NCI-H748 treated with DMSO at 0.1 percent for 48 hours (cell line): Measurements from ENCODE around the gene TBC1D1.

ENCODE experiments used
- DNase-seq: peaks from one replicate; lab custom pipeline; 2025; lab: John Stamatoyannopoulos, UW

The TBC1D1 gene

GRCh38 chr4:38055566-38055965 lies 164.7 kb downstream of the TBC1D1 start:
- DNase-seq: no peak

- no peak for DNase-seq
Measured at GRCh38 chr4:38056011-38056685, 165.3 kb downstream of the TBC1D1 start.

DNA sequence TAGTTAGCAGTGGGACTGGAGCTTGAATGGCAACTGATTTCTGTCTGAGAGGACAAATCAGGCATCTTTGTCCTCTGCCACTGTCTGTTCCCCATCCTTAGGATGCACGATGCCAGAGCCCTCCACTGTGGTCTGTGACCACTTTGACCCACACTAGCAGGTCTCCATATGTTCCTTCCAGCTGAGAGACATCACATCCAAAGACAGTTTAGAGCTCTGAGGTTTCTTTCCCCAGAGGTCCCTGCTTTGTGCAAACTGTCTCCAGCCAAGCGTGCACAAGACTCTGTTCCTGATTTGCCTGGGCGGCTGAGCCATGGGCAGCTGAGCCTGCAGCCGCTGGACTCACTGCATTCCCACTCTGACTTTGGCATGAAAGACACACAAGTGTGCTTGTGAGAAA lies 167.3 kb downstream of the TBC1D1 start:
- DNase-seq: no peak

- no peak for DNase-seq
Measured at GRCh38 chr4:38060829-38061431, 170.0 kb downstream of the TBC1D1 start.

DNA sequence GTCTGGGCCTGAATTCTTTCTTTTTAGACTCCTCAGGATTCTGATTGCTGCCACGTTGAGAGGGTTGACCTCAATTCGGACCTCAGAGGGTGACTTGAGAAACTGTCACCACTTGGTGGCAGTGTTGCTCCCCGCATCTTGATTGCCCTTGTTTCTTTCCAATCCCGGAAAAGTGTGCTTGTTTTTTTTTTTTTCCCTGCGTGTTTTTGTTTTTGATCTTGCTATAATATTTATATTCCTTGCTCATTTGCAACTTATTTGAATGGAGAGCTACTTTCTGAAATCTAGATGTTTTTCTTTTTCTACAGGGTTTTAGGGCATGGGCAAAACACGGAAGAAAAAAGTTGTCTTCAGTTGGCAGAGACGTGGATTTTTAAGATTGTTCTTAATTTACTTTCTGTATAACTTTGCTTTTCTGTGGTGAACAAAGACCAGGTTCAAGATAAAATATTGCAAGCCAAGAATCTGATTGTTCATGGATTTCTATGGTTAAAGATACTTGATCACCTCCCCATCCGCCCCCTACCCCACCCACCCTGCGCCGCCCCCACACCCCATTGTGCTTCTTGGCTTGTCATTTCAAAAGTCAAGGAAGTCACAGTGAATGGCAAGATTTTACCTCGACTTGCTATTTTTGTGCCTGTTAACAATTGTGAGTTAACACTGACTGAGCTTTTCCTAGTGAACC lies 171.3 kb downstream of the TBC1D1 start:
- DNase-seq: peak; percentile 30

DNA sequence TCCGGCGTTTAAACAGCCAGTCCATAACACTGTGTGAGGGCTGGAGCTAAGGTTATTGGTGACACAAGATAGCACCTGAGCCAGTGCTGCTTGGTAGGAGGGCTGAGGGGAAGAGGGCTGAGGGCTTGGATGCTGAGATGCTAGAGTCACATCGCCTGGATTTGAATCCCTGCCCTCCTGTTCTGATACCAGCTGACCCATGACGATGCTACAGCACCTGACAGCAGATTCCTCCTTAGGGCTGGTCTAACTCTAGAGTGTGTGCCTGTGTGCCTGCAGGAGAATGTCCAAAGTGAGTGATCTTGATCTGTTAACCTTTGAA lies 171.9 kb downstream of the TBC1D1 start:
- DNase-seq: no peak

GRCh38 chr4:38065176-38065575 lies 174.3 kb downstream of the TBC1D1 start:
- no peak for DNase-seq

DNA sequence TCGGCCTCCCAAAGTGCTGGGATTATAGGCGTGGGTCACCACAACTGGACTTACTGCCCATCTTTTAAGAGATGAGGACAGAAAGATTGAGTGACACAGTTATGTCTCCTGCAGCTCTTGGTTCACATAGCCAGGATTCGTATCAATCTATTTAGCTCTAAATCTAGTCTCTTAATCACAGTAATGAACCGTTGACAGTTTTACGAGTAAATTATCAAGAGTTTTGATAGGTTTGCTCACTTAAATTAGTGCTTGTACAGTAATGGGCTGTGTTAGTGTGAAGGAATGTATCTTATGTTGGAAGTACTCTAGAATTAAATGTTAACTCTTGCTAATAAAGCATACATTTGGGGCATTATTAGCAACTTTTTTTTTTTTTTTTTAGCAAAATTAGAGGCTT lies 175.0 kb downstream of the TBC1D1 start:
- DNase-seq: no peak

DNA sequence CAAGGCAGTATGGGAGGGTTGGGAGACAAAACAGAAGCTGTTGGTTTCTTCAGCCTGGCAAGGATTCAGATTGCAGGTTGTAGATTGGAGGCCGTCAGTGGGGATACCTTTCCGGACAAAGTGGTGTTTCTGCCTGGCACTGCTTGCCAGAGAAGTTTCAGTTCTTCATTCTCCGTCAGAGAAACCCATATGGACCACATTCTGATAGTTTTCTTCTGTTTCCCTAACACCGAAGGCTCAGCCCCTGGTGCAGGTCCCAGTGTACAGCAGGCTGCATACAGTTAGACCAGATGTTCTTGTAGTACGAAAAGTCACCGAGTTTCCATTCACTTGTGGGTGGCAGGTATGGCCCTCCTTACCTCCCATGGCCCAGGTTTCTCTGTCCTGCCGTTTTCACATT lies 176.6 kb downstream of the TBC1D1 start:
- DNase-seq: no peak

DNA sequence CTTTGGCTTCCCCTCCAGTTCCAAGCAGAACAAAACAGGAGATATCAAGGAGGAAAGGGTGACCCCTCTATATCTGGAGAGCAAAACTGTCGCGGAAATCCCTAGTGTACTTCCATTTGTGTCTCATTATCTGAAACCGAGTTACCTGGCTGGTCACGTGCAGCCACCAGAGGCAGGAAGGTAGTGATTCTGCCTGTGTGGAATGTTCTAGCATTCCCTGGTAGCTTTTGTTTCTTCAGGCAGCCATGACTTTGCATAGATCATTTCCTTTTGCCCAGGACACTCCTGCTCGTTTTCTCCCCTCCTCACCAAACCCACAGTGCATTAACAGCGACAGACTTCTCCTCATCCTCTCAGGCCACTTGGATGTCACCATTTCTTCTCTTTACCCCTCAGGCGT lies 177.2 kb downstream of the TBC1D1 start:
- DNase-seq: no peak

- peak; percentile 11 for DNase-seq
Measured at GRCh38 chr4:38069271-38069760, 178.4 kb downstream of the TBC1D1 start.

DNA sequence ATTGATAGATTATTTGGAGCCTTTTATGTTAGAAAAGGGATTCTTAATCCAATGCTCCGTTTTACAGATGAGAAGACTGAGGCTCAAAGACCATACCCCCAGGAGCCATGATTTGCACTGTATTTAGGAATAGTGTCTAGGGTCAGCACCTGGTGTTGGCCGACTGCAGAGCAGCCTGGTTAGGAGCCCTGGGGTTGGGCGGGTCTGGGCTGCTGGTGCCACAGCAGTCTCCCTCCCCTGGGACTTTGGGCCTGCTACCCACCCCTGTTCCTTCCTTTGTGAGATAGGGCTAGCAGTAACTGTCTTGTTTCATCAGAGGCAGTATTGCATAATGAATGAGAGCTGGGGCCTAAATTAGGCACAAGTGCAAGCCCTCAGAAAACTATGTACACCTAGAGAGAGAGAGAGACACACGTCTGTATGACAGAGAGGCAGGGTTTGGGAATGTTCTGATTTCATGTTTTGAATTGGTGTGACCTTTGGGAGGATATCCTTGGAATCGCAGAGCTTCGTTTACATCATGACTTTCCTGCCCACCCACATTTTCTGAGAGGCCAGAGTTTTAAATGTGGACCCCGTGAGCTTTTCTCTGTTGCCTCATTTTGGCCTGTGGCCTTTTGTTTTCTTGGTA lies 181.0 kb downstream of the TBC1D1 start:
- DNase-seq: no peak

DNA sequence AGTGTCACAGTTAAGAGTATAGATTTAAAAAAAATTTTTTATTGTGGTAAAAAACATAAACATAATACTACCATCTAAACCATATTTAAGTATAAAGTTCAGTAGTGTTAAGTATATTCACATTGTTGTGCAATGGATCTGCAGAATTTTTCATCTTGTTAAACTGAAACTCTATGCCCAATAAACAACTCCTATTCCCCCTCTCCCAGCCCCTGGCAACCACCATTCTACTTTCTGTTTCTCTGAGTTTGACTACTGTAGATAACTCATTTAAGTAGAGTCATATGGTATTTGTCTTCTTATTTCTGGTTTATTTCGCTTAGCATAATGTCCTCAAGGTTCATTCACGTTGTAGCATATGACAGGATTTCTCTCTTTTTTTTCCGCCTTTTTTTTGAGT lies 181.7 kb downstream of the TBC1D1 start:
- no peak for DNase-seq

- DNase-seq: no peak
Measured at GRCh38 chr4:38073596-38074234, 182.8 kb downstream of the TBC1D1 start.

- DNase-seq: no peak
Measured at GRCh38 chr4:38075370-38076152, 184.7 kb downstream of the TBC1D1 start.

DNA sequence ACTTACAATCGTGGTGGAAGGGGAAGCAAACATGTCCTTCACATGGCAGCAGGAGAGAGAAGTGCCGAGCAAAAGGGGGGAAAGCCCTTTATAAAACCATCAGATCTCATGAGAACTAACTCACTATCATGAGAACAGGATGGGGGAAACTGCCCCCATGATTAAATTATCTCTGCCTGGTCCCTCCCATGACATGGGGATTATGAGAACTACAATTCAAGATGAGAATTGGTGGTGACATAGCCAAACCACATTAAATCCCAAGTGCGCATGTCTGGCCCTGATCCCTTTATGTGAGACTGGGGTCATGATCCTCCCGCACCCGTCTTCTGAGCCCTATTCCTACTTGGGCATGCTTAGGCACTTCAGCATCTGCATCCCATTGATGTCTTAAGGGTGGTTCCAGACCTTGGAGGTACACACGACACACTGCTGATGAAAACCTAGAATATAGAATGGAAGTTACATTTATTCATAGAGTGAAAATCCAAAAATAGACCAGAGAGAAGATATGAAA lies 185.3 kb downstream of the TBC1D1 start:
- no peak for DNase-seq

GRCh38 chr4:38077791-38078489 lies 187.1 kb downstream of the TBC1D1 start:
- DNase-seq: no peak

DNA sequence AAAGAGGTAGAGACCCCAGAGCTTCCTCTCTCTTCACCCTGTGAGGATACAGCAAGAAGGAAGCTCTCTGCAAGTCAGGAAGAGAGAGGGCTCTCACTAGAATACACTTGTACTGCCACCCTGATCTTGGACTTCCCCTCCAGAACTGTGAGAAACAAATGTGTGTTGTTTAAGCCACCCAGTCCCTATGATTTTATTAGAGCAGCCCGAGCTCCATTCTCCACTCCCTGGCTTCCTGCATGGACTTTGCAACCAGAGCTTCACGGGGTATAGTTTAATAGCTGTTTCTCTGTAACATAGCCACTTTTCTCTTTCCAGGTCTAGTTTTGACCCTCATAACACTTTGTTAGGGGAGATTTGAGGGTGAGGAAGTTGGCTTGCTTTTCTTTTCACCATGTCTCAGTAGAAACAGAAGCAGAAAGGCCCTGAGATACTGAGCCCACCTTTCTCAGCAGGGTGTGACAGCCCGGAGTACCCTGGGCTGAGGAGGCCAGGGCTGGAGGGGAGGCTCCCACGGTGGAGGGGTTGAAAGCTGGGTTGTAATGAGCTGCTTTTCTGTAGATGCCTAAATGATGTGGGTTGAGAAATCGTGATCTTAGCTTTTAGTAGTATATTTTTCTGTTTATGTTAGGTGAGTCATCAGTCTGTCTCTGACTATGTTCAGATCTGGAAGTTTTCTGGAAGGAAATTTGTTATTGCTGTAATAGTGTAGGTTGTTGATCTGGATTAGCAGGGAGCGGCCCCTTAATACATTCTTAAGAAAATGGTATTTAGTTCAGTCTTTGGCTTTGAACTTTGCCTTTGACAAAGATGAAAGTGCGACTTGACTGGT lies 187.9 kb downstream of the TBC1D1 start:
- no peak for DNase-seq

GRCh38 chr4:38080061-38080974 lies 189.4 kb downstream of the TBC1D1 start:
- no peak for DNase-seq
